ENCODE data around the gene THRB.

Gene THRB

GRCh38 chr3:24443476-24443875 is 51.2 kb downstream of the THRB start:
- H2AFZ ChIP-seq (ENCODE audit: low read depth, low read length, severe bottlenecking), result no peak overlapping the region
- 0 out of 2 replicates have a peak, but pooled peaks cover 1% of the 10 kb centered on the region for H3K27me3 ChIP-seq (ENCODE audit: low read length)
- no peak overlapping the region for H3K9ac ChIP-seq (ENCODE audit: low read length)
- no peaks in the 10 kb centered on the region for H3K9me2 ChIP-seq (replicated peaks; ENCODE audit: insufficient read depth, low read length)
- H3F3A ChIP-seq (ENCODE audit: insufficient read depth), result no peaks in the 10 kb centered on the region
- H3K36me3 ChIP-seq (ENCODE audit: low read length), result no peaks in the 10 kb centered on the region
- H3K4me3 ChIP-seq (ENCODE audit: insufficient read depth, low read length, poor library complexity, severe bottlenecking), result no peak overlapping the region
- TF ChIP-seq CTCF (IDR thresholded peaks at IDR 0.05; ENCODE audit: insufficient read depth, low read length, poor library complexity, severe bottlenecking), result no peak
- no peak for TF ChIP-seq EZH2phosphoT487 (conservative IDR thresholded peaks at IDR 0.05; ENCODE audit: low read length)
- H3K79me2 ChIP-seq (ENCODE audit: insufficient read depth, low read length), result no peaks in the 10 kb centered on the region
- H4K20me1 ChIP-seq (ENCODE audit: low read depth, low read length), result no peaks in the 10 kb centered on the region
- no peak overlapping the region for H3K4me2 ChIP-seq (ENCODE audit: low read depth, low read length, poor library complexity, severe bottlenecking)
- H3K27ac ChIP-seq (ENCODE audit: low read depth, low read length), result no peak overlapping the region
- H3K9me3 ChIP-seq (ENCODE audit: insufficient read depth, low read length), result no peaks in the 10 kb centered on the region

GRCh38 chr3:24440760-24441464 is 53.7 kb downstream of the THRB start:
- Histone ChIP-seq H3K9me2 (replicated peaks; ENCODE audit: insufficient read depth, low read length) (no peaks in the 10 kb centered on the region), H3K27me3 (ENCODE audit: low read length) (no peaks in the 10 kb centered on the region), H3K9me3 (ENCODE audit: insufficient read depth, low read length) (no peaks in the 10 kb centered on the region), H3K4me3 (ENCODE audit: insufficient read depth, low read length, poor library complexity, severe bottlenecking) (no peak overlapping the region), H3K27ac (ENCODE audit: low read depth, low read length) (no peak overlapping the region), H3K79me2 (ENCODE audit: insufficient read depth, low read length) (no peaks in the 10 kb centered on the region), H2AFZ (ENCODE audit: low read depth, low read length, severe bottlenecking) (no peak overlapping the region), H4K20me1 (ENCODE audit: low read depth, low read length) (no peaks in the 10 kb centered on the region), H3K36me3 (ENCODE audit: low read length) (no peaks in the 10 kb centered on the region), H3F3A (ENCODE audit: insufficient read depth) (no peaks in the 10 kb centered on the region), H3K9ac (ENCODE audit: low read length) (no peak overlapping the region), H3K4me2 (ENCODE audit: low read depth, low read length, poor library complexity, severe bottlenecking) (no peak overlapping the region)
- no peak for TF ChIP-seq CTCF (IDR thresholded peaks at IDR 0.05; ENCODE audit: insufficient read depth, low read length, poor library complexity, severe bottlenecking)
- no peak for TF ChIP-seq EZH2phosphoT487 (conservative IDR thresholded peaks at IDR 0.05; ENCODE audit: low read length)

- H3K4me3 ChIP-seq (ENCODE audit: insufficient read depth, low read length, poor library complexity, severe bottlenecking), result no peak overlapping the region
- no peak overlapping the region for H3K4me2 ChIP-seq (ENCODE audit: low read depth, low read length, poor library complexity, severe bottlenecking)
- no peak overlapping the region for H2AFZ ChIP-seq (ENCODE audit: low read depth, low read length, severe bottlenecking)
- no peaks in the 10 kb centered on the region for H3K79me2 ChIP-seq (ENCODE audit: insufficient read depth, low read length)
- no peaks in the 10 kb centered on the region for H3K9me3 ChIP-seq (ENCODE audit: insufficient read depth, low read length)
- no peak overlapping the region for H3K9ac ChIP-seq (ENCODE audit: low read length)
- no peaks in the 10 kb centered on the region for H3K36me3 ChIP-seq (ENCODE audit: low read length)
- TF ChIP-seq EZH2phosphoT487 (conservative IDR thresholded peaks at IDR 0.05; ENCODE audit: low read length), result no peak
- H4K20me1 ChIP-seq (ENCODE audit: low read depth, low read length), result no peaks in the 10 kb centered on the region
- H3F3A ChIP-seq (ENCODE audit: insufficient read depth), result no peaks in the 10 kb centered on the region
- no peak overlapping the region for H3K27ac ChIP-seq (ENCODE audit: low read depth, low read length)
- H3K9me2 ChIP-seq (replicated peaks; ENCODE audit: insufficient read depth, low read length), result no peaks in the 10 kb centered on the region
- no peaks in the 10 kb centered on the region for H3K27me3 ChIP-seq (ENCODE audit: low read length)
These were observed 55.6 kb downstream of the THRB start for GRCh38 chr3:24439021-24439420.

GRCh38 chr3:24437326-24437725 is 57.3 kb downstream of the THRB start:
- Histone ChIP-seq H2AFZ (ENCODE audit: low read depth, low read length, severe bottlenecking) (no peak overlapping the region), H3F3A (ENCODE audit: insufficient read depth) (no peaks in the 10 kb centered on the region), H3K79me2 (ENCODE audit: insufficient read depth, low read length) (no peaks in the 10 kb centered on the region)

More at GRCh38 chr3:24437326-24437725, 57.3 kb downstream of the THRB start:
- H3K9me2 ChIP-seq (replicated peaks; ENCODE audit: insufficient read depth, low read length), result no peaks in the 10 kb centered on the region
- no peak overlapping the region for H3K9ac ChIP-seq (ENCODE audit: low read length)
- H3K4me3 ChIP-seq (ENCODE audit: insufficient read depth, low read length, poor library complexity, severe bottlenecking), result no peak overlapping the region
- no peak overlapping the region for H3K27ac ChIP-seq (ENCODE audit: low read depth, low read length)
- H3K27me3 ChIP-seq (ENCODE audit: low read length), result no peaks in the 10 kb centered on the region
- H3K4me2 ChIP-seq (ENCODE audit: low read depth, low read length, poor library complexity, severe bottlenecking), result no peak overlapping the region
- TF ChIP-seq CTCF (IDR thresholded peaks at IDR 0.05; ENCODE audit: insufficient read depth, low read length, poor library complexity, severe bottlenecking) (no peak), EZH2phosphoT487 (conservative IDR thresholded peaks at IDR 0.05; ENCODE audit: low read length) (no peak)
- no peaks in the 10 kb centered on the region for H3K9me3 ChIP-seq (ENCODE audit: insufficient read depth, low read length)
- no peaks in the 10 kb centered on the region for H4K20me1 ChIP-seq (ENCODE audit: low read depth, low read length)
- H3K36me3 ChIP-seq (ENCODE audit: low read length), result no peaks in the 10 kb centered on the region

Measured in SU-DHL-6 (cell line).